ENCODE data around the gene VPS13D.

DNA sequence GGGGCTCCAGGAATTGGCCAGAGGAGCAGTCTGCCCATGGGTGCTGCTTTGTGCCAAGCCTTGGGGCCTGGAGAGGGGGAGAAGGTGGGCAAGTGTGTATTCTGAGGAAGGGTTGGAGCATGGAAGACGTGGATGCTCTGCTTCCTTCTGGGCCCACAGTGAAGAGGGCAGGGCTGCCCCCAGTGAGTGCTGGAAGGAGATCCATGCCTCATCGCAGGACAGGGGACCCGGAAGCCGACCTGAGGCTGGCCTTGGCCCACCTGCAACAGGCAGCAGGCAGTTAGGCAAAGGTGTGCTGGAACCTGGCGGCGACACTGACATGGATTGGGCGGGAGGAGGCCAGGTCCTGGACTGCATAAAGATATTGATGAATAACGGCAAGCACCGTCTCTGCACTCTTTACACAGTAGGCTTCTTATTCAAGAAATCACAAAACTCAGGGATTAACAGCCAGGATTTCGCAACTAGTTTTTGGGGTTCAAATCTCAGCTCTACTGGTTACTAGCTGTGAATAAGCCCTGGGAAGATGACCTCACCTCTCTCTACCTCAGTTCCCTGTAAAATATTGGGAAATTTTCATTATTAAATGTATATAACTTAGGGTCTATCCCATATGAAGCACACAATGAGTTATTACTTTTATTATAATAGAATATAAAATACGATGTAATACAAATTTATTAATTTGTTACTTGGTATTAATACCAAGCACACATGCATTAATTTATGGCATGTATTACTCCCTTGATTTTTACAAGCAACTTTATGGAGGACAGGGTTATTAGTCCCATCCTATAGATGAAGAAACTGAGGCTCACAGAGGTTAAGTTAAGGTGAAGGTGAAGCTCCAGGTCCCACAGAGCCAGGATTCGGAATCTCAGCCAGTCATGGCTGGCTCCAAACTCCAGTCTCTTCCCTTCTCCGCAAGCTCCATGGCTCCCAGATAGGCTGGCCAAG is 325.9 kb downstream of the VPS13D start:
- TF ChIP-seq CTCF (conservative IDR thresholded peaks at IDR 0.05 in 1 of 2, IDR thresholded peaks at IDR 0.05 in 1 of 2; ENCODE audit: extremely low read depth in 1 of 2, insufficient read depth in 1 of 2, low read depth in 1 of 2, low read length in 2 of 2) (no peak), EZH2 (IDR thresholded peaks at IDR 0.05; ENCODE audit: borderline replicate concordance, low read length) (no peak)

Data from mammary epithelial cell (primary cell).